Activated gamma-delta T cell treated with anti-CD3 and anti-CD28 coated beads, Interleukin-2, amount 50 U/mL, for 16 hours (primary cell): ENCODE measurements around the gene GRIK3.

Source experiments
- DNase-seq: peaks from one replicate; pipeline ENCODE4 v3.0.0-alpha.2; 2020; ENCODE audit warnings: low read depth

The GRIK3 gene

DNA sequence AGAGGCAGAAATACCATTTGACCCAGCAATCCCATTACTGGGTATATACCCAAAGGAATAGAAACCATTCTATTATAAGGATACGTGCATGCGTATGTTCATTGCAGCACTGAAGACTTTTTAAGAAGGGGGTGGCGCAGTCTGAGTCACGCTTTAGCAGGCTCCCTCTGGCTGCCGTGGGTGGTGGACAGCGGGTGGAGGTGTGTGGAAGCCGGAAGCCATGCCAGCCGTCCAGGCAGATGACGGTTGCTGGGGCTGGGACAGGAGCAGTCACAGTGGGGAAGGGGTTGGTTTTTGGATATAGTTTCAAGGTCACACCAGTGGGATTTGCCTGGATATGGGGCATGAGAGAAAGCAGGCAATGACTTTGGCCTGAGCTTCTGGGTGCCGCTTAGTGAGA, 270.5 kb downstream of the GRIK3 start:
- DNase-seq, result no peak

DNA sequence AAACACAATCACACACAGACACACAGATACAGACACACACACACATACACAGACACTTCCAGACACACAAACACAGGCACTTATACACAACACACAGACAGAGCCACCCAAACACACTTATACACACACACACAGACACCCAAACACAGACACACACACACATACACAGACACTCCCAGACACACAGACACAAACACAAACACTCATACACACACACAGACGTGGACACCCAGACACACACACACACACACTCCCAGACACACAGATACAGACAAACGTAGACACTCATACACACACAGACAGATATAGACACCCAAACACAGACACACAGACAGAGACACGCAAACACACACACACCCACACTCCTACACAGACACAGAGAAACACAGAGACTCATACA, 272.1 kb downstream of the GRIK3 start:
- no peak for DNase-seq

DNA sequence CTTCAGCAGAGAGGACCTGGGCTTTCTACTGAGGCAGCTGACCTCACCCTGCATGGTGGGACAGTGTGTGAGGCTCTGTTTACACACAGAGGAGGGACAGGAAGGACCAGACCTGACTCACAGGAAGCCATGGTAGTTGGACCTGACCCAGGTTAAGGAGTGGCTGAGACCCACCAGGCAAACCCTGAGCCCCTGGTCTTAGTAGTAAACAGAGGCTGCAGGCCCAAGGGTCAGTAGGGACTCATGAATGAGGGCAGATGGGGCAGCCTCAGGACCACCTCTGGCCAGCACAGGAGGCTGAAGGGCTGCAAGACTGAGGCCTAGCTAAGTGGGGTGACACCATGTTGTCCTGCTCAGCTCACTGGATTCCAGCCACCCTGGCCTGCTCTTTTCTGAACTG, 273.2 kb downstream of the GRIK3 start:
- no peak for DNase-seq

GRCh38 chr1:36760081-36760480, 274.2 kb downstream of the GRIK3 start:
- DNase-seq, result no peak

DNA sequence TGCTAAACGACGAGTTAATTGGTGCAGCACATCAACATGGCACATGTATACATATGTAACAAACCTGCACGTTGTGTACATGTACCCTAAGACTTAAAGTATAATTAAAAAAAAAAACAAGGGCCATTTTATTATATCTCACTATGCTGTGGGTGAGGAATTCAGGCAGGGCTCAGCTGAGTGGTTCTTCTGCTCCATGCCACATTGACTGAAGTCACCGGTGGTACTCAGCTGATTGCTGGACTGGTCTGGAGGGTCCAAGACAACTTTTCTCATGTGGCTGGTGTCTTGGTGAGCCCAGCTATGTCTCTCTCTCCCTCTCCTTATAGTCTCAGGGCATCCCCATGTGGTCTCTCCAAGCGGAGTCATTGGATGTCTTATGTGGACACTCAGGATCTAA, 275.0 kb downstream of the GRIK3 start:
- DNase-seq, result no peak

DNA sequence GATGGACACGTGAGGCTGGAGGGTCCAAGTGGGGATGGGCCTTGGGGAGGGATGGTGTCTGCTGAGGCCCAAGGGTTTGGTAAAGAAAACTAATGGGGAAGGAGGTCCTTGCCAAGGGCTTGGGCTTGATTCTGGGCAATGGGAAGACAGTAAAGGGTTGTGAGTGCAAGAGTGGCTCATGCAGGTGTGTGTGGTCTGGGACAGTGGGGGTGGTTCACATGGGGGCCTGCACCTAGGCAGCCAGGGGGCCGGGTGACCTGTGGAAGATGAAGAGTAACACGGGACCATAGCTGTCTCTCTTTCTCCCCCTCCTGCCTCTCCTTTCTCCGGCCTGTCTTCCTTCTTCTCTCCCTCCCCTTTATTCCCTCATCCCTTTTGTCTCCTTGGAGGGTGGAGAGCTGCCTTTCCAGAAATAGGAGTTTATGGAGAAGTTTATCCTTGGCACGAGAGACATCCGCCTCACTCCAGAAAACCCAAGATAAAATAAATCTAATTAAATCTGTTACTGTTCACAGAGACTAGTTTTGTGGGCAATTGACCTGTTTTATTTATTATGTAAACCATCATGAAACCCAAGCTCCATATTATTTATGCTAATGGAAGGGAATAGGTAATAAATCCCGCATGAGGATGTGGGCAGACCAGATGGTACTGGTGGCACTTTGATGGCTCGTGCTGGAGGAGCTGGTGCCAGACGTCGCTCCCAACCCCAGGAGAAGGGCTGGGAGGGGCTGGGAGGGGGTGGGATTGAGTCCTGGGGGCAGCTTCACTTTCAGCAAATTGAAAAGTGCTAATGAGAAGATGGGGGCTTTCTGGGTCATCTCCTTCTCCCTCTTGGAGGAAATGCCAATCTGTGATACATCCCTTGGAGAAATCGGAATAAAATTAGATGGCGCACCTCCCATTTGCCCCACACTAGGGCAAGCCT, 278.7 kb downstream of the GRIK3 start:
- DNase-seq, result no peak

DNA sequence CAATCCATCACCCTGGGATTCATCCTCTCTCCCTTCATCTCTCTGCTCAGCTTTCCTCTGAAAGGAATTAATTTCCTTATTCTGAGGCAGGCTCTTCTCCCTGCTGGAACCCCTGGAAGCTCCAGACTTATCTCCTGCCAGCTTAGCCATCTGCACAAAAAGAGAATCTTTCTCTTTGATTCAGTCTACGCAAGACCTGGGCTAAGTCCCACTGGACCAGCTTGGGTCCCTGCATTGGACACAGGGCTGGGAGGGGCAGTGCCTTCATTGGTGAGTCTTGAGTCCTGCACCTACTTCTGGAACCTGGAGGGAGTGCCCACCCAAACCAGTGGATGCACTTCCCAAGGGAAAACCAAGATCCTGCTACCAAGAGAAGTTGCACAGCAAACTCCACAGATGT, 279.9 kb downstream of the GRIK3 start:
- no peak for DNase-seq

DNA sequence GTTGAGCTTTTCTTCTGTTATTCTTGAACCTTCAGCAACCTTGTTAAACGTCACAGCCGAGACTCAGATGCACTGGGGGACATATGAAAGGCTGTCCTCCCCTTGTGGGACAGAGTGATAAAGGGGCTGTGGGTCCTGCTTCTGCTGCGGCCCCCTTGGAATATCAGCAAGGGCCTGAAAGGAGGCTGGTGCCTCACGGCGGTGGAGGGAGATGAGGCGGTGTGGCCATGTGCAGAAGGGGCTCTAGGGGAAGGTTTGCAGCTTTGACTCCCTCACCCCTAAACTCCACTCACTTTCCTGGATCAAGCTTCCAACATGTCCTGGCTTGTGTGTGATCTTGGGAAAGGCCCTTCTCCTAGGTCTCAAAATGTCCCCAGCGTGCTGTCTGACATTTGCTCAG, 280.9 kb downstream of the GRIK3 start:
- no peak for DNase-seq

- no peak for DNase-seq
Measured at GRCh38 chr1:36752891-36753361, 281.4 kb downstream of the GRIK3 start.

- DNase-seq, result no peak
Measured at GRCh38 chr1:36752431-36752830, 281.9 kb downstream of the GRIK3 start.

DNA sequence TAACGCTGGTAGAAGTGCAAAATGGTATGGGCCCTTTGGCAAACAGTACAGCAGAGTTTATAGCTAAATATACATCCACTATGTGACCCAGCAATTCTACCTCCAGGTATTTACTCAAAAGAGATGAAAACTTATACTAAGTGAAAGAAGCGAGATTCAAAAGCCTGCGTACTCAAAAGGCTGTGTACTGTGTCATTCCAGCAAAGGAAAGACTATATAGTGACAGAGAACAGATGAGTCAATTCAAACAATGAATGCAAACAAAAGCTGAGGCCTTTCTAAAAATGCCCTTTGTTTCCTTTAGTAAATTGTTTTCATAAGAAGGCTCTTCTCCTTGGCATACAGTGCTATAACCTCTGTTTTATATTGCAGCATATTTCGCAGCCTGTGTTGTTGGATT, 282.8 kb downstream of the GRIK3 start:
- no peak for DNase-seq

DNA sequence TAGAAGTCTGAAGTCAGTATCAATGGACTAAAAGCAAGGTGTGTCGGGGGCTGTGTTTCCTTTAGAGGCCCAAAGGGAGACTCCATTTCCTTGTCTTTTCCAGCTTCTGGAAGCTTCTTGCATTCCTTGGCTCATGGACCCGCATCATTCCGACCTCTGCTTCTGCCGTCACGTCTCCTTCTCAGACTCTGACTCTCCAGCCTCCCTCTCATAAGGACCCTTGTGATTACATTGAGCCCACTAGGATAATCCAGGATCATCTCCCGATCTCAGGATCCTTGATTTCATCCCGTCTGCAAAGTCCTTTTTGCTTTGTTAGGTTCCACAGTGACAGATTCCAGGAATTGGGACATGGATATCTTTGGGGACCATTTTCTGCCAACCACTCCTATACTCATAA, 285.8 kb downstream of the GRIK3 start:
- no peak for DNase-seq
